ENCODE data around the gene ALCAM.

Gene ALCAM

DNA sequence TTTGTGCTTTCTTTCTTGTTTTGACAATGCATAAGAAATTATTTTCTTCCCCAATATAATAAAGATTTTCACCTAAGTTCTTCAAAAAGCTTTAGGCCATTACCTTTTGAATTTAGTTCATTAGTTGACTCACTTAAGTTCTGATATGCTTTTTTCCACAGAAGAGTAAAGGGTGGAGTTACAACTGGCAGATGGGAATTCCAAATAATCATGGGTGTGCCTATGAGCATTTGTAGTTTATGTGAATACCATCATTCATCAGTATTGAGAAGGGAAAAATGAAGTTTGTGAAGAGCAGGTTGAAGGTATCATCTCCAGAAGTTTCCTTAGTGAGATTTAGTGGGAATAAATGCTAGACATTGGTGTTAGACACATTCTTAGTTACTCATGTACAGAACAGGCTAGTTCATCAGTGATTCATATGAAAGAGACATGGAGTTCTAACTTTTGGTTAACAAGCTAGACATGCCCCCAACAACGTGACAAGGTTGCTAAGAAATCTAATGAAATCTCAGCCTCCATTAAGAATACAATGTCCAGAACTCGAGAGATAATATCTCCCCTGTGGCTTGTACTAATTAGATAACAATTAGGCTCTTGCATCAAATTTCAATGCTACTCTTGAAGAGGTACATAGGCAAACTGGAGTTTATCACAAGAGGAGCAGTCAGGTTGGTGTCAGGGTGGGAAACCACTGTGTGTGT lies 16.9 kb upstream of the ALCAM start:
- no peak for TF ChIP-seq ZFX (IDR thresholded peaks at IDR 0.05; ENCODE audit: borderline replicate concordance)
- TF ChIP-seq, protein P1, sequence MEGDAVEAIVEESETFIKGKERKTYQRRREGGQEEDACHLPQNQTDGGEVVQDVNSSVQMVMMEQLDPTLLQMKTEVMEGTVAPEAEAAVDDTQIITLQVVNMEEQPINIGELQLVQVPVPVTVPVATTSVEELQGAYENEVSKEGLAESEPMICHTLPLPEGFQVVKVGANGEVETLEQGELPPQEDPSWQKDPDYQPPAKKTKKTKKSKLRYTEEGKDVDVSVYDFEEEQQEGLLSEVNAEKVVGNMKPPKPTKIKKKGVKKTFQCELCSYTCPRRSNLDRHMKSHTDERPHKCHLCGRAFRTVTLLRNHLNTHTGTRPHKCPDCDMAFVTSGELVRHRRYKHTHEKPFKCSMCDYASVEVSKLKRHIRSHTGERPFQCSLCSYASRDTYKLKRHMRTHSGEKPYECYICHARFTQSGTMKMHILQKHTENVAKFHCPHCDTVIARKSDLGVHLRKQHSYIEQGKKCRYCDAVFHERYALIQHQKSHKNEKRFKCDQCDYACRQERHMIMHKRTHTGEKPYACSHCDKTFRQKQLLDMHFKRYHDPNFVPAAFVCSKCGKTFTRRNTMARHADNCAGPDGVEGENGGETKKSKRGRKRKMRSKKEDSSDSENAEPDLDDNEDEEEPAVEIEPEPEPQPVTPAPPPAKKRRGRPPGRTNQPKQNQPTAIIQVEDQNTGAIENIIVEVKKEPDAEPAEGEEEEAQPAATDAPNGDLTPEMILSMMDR (IDR thresholded peaks at IDR 0.05), result no peak
- no peak overlapping the region for H3K27ac ChIP-seq

DNA sequence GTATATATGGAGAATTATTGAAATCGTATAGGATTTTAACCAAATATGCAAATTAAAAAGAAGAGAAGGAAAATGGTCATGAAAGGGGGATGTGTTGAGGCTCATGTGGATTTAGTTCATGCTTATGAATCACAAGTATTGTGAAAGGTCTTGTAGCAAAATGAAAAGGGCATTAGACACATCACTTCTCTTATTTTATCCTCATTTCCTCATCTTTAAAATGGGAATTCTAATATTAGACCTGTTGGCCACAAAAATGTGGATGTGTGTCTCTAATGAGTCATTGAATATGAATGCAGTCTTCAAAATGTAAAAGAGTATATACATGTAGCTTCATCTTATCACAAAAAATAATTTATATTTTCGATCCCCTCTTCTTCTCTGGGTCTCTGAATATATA lies 14.9 kb upstream of the ALCAM start:
- TF ChIP-seq, protein P1 (IDR thresholded peaks at IDR 0.05), result no peak
- no peak for TF ChIP-seq ZFX (IDR thresholded peaks at IDR 0.05; ENCODE audit: borderline replicate concordance)
- no peak overlapping the region for H3K27ac ChIP-seq

DNA sequence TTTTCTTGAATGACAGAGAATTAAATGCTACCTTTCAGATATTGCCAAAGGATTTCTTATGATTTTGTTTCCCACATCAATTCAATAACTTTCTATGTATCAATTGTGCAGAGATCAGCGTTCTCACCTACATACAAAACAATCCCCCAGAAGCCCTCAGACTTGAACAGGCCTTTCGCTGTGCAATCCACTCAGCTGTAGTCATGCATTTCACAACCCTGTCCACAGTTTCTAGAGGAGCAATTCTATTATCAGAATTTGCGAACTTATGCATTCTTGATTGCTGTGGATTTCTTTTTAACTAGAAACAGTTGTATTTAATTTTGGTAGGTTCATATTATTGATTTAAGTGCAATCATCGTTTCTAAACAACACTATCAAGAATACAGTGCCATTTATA lies 13.7 kb upstream of the ALCAM start:
- no peak overlapping the region for H3K27ac ChIP-seq
- TF ChIP-seq, protein P1 (IDR thresholded peaks at IDR 0.05), result no peak
- no peak for TF ChIP-seq ZFX (IDR thresholded peaks at IDR 0.05; ENCODE audit: borderline replicate concordance)

DNA sequence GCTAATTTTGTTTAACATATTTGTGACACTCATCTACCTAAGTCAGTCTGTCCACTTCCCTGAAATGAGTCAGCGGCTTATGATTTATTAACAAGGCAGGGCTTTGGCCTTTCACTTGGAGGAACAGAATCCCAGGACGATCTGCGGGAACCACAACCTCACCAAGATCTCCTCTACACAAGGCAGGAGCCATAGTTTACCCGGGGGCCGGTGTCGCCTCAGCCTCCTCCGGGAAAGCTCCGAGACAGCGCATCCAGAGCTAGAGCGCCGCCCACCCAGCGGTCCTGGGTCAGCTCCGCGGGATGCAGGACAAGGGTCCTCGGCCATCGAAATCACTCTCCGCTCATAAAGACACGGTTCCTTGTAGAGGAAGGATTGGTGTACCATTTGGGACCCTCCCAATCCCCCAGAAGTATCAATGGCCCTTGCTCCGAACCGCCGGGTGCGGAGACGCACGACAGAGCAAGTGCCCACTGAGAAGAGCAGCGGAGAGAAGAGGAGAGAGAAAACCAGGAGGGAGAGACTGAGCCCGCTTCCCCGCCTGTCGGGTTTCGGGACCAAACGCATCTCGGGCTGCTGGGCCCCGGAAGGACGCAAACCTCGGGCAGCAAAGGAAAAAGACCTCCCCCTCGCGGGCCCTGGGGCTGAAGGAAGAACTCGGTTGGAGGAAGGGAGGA lies 13.1 kb upstream of the ALCAM start:
- H3K27ac ChIP-seq, result no peak overlapping the region
- TF ChIP-seq, protein P1 (IDR thresholded peaks at IDR 0.05), result no peak
- no peak for TF ChIP-seq ZFX (IDR thresholded peaks at IDR 0.05; ENCODE audit: borderline replicate concordance)

DNA sequence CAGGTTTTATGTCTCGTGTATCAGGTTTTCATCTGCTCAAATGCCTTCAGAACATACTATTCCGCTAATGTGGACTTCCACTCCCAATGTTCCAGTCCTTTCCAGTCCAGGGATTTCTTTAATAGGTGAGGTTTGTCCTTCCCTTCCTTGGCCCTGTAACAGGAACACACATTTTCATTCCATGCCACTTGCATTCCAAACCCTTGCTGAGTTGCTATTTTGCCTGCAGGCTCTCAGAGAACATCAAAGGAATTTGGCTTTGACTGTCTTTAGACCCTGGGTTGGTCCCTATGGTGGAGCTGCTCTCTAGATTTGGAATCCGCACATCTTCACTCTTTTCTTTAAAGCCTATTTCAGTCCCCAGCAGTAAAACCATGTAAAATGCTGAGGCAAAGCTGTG lies 12.3 kb upstream of the ALCAM start:
- no peak for TF ChIP-seq ZFX (IDR thresholded peaks at IDR 0.05; ENCODE audit: borderline replicate concordance)
- TF ChIP-seq, protein P1 (IDR thresholded peaks at IDR 0.05), result no peak
- H3K27ac ChIP-seq, result no peak overlapping the region

DNA sequence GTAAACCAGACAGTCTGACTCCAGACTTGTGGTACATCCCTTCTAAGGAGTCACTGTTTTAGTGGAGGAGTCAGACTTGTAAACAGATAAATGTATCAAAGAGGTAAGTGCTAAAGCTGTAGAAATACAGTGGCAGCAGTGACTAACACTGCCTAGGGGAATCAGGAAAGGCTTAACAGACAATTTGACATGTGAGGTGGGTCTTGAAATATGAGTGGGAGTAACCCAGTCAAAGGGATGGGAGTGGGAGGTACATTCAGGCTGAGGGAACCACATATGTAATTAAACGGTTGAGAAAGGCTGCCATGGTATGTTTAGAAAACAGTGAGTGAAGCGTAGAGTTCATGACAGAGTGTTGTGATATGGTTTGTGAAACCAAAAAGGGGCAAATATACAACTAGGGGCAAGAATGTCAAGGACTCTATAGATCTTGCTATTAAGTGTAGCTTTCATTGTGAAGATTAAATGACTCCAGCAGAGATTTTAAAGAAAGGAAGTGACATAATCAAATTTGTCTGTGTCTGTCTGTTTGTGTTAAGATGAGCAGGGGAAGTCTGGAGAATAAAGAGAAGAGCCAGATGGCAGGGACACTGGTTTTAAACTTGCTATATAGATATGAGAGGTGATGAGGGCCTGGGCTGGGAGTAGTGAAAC lies 11.2 kb upstream of the ALCAM start:
- H3K27ac ChIP-seq, result no peak overlapping the region
- no peak for TF ChIP-seq ZFX (IDR thresholded peaks at IDR 0.05; ENCODE audit: borderline replicate concordance)
- TF ChIP-seq, protein P1 (IDR thresholded peaks at IDR 0.05), result no peak

DNA sequence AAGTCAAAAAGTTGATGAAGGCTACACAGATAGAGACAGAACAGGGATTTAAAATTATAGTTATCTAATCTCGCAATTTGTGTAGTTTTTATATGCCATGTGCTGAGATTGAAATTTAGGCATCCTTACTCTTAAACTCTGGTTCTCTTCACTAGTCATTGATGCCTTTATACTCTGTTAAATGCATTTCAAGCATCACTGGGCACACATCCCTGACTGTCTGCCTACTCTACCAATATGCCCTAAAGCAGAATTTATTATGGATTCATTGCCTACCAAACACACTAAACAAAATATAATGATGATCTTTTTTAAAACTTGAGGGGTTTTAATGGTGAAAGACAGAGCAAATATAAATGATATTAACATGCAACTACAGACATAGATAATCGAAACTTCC lies 10.3 kb upstream of the ALCAM start:
- no peak overlapping the region for H3K27ac ChIP-seq
- TF ChIP-seq ZFX (IDR thresholded peaks at IDR 0.05; ENCODE audit: borderline replicate concordance), result no peak
- TF ChIP-seq, protein P1 (IDR thresholded peaks at IDR 0.05), result no peak
